ENCODE data around the gene TMEM175. TPM values are rescaled to one million over a fixed set of nuclear protein-coding genes. Genes with fewer than 3 reads are reported as not detected.

The TMEM175 gene
- total RNA-seq, 1 donor from 2014 or later, result 42.4 TPM

GRCh38 chr4:1004557-1005485, 72.6 kb downstream of the TMEM175 start:
- intact Hi-C loops (cut with DNase I), result no loop called here
- Histone ChIP-seq H3K36me3 (no peaks in the 10 kb centered on the region), H3K27me3 (peaks cover 71% of the 10 kb centered on the region), H3K4me1 (peaks cover 22% of the 10 kb centered on the region), H3K9me3 (no peaks in the 10 kb centered on the region), H3K4me3 (no peak overlapping the region), H3K27ac (no peak overlapping the region)
- DNase-seq (no peak), ATAC-seq (no peak)
- TF ChIP-seq CTCF (IDR thresholded peaks at IDR 0.05), result no peak

GRCh38 chr4:1006856-1007255, 74.6 kb downstream of the TMEM175 start:
- DNase-seq, result no peak
- no peaks in the 10 kb centered on the region for H3K36me3 ChIP-seq
- H3K27me3 ChIP-seq, result peaks cover 50% of the 10 kb centered on the region
- TF ChIP-seq CTCF (IDR thresholded peaks at IDR 0.05), result no peak
- H3K4me1 ChIP-seq, result peaks cover 29% of the 10 kb centered on the region
- H3K27ac ChIP-seq, result no peak overlapping the region
- no peak overlapping the region for H3K4me3 ChIP-seq
- H3K9me3 ChIP-seq, result no peaks in the 10 kb centered on the region
- ATAC-seq, result no peak
- intact Hi-C loops (cut with DNase I), result no loop called here

Other genes starting within 250 kb of the TMEM175 start
- gene SLC49A3, start 243.3 kb upstream of the TMEM175 start, total RNA-seq, result 32.9 TPM
- gene PCGF3, start 226.6 kb upstream of the TMEM175 start, total RNA-seq, result 42.2 TPM
- gene CPLX1, start 106.3 kb upstream of the TMEM175 start, total RNA-seq, result 5.2 TPM
- gene GAK, start 144 bp upstream of the TMEM175 start, total RNA-seq, result 138 TPM
- 19.1 TPM for gene DGKQ, start 41.1 kb downstream of the TMEM175 start, total RNA-seq
- gene IDUA, start 54.6 kb downstream of the TMEM175 start, total RNA-seq, result 49.2 TPM
- gene SLC26A1, start 60.9 kb downstream of the TMEM175 start, total RNA-seq, result 0.20 TPM
- 25.2 TPM for gene FGFRL1, start 79.2 kb downstream of the TMEM175 start, total RNA-seq
- 6.9 TPM for gene RNF212, start 181.1 kb downstream of the TMEM175 start, total RNA-seq
- gene SPON2, start 240.1 kb downstream of the TMEM175 start, total RNA-seq, result 43.9 TPM

All from upper lobe of right lung (tissue), 1 donor.